ENCODE results near the gene ATF1.
"Not testable (repeated sequence)": the region's sequence is repeated elsewhere in the genome, so short reads cannot be mapped to it uniquely, and the experiment has no call there.

Gene ATF1

GRCh38 chr12:50803230-50803875 lies 39.5 kb downstream of the ATF1 start:
- ATAC-seq (ENCODE audit: low read depth) = no peak
- no peak for DNase-seq (ENCODE audit: low spot score)
- peaks cover 11% of the 10 kb centered on the region for H3K9me3 ChIP-seq (ENCODE audit: severe bottlenecking)
- H3K4me1 ChIP-seq (ENCODE audit: insufficient read depth, poor library complexity, severe bottlenecking) = no peaks in the 10 kb centered on the region
- H3K4me3 ChIP-seq (ENCODE audit: severe bottlenecking) = no peak overlapping the region
- TF ChIP-seq CTCF (IDR thresholded peaks at IDR 0.05; ENCODE audit: poor library complexity, severe bottlenecking) = no peak
- H3K27me3 ChIP-seq (ENCODE audit: insufficient read depth, poor library complexity, severe bottlenecking) = no peaks in the 10 kb centered on the region
- H3K27ac ChIP-seq (ENCODE audit: poor library complexity, severe bottlenecking) = no peak overlapping the region
- H3K36me3 ChIP-seq (ENCODE audit: low read depth) = peaks cover 36% of the 10 kb centered on the region

DNA sequence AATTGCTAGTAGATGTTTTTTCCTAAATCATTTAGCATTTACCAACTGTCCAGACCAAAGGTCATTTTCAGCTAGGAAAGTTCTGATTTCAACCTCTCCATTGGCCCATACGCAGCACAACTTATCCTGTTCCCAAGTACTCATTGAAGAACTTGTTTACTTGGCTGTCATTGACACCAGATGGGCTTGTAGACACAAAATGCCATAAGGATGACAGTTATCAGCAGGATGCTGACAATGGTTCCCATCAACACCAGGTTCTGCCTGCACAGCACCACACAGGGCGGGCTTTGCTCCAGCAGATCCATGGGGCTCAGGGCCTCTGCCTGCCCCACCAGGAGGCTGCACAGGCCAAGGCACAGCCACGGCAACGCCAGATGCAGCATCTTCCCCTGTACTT lies 42.3 kb downstream of the ATF1 start:
- no peak for TF ChIP-seq CTCF (IDR thresholded peaks at IDR 0.05; ENCODE audit: poor library complexity, severe bottlenecking)
- DNase-seq (ENCODE audit: low spot score) (no peak), ATAC-seq (ENCODE audit: low read depth) (no peak)
- Histone ChIP-seq H3K27ac (ENCODE audit: poor library complexity, severe bottlenecking) (no peak overlapping the region), H3K27me3 (ENCODE audit: insufficient read depth, poor library complexity, severe bottlenecking) (no peaks in the 10 kb centered on the region), H3K4me1 (ENCODE audit: insufficient read depth, poor library complexity, severe bottlenecking) (no peaks in the 10 kb centered on the region), H3K36me3 (ENCODE audit: low read depth) (peaks cover 27% of the 10 kb centered on the region), H3K9me3 (ENCODE audit: severe bottlenecking) (no peaks in the 10 kb centered on the region), H3K4me3 (ENCODE audit: severe bottlenecking) (no peak overlapping the region)

DNA sequence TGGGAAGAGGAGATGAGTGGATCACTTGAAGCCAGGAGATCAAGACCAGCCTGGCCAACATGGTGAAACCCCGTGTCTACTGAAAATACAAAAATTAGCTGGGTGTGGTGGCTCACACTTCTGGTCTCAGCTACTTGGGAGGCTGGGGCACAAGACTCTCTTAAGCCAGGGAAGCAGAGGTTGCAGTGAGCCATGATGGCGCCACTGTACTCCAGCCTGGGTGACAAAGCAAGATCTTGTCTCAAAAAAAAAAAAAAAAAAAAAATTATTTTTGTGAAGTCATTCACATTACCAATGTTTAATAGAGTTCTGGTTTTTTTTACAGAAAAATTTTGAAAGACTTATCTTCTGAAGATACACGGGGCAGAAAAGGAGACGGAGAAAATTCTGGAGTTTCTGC lies 45.2 kb downstream of the ATF1 start:
- not testable (repeated sequence) for ATAC-seq (ENCODE audit: low read depth); H3K27ac ChIP-seq (ENCODE audit: poor library complexity, severe bottlenecking); H3K4me1 ChIP-seq (ENCODE audit: insufficient read depth, poor library complexity, severe bottlenecking); DNase-seq (ENCODE audit: low spot score); H3K4me3 ChIP-seq (ENCODE audit: severe bottlenecking); H3K9me3 ChIP-seq (ENCODE audit: severe bottlenecking); H3K27me3 ChIP-seq (ENCODE audit: insufficient read depth, poor library complexity, severe bottlenecking)
- peaks cover 45% of the 10 kb centered on the region for H3K36me3 ChIP-seq (ENCODE audit: low read depth)

DNA sequence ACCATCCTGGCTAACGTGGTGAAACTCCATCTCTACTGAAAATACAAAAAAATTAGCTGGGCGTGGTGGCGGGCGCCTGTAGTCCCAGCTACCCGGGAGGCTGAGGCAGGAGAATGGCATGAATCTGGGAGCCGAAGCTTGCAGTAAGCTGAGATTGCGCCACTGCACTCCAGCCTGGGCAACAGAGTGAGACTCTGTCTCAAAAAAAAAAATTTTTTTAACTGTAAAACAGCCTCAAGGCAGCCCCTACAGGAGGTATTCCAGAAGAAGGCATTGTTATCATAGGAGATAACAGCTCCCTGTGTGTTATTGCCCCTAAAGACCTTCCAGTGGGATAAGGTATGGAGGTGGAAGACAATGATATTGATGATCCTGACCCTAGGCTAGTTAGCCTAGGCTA lies 51.0 kb downstream of the ATF1 start:
- ATAC-seq (ENCODE audit: low read depth); H3K4me1 ChIP-seq (ENCODE audit: insufficient read depth, poor library complexity, severe bottlenecking); H3K9me3 ChIP-seq (ENCODE audit: severe bottlenecking); H3K27me3 ChIP-seq (ENCODE audit: insufficient read depth, poor library complexity, severe bottlenecking); H3K27ac ChIP-seq (ENCODE audit: poor library complexity, severe bottlenecking); H3K4me3 ChIP-seq (ENCODE audit: severe bottlenecking); DNase-seq (ENCODE audit: low spot score): not testable (repeated sequence)
- H3K36me3 ChIP-seq (ENCODE audit: low read depth) = peaks cover 79% of the 10 kb centered on the region

DNA sequence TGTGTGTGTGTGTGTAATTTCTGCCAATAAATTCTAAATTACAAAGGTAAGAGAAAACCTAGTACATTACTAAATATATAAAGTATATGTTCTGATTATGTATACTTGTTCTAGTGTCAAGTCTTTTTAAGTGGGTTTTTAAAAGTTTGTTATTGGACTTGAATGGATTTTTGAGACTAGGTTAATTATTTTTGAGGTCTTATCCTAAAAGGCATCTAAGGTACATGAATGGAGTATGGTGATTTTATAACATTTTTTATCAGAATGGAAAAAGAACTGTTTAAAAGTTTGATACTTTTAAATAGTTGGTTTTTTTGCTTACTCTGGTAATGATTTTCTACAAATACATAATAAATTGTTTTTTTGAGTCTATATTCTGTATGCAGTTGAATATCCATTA lies 56.3 kb downstream of the ATF1 start:
- Histone ChIP-seq H3K4me3 (ENCODE audit: severe bottlenecking) (no peak overlapping the region), H3K9me3 (ENCODE audit: severe bottlenecking) (no peaks in the 10 kb centered on the region), H3K27ac (ENCODE audit: poor library complexity, severe bottlenecking) (no peak overlapping the region), H3K36me3 (ENCODE audit: low read depth) (peaks cover 40% of the 10 kb centered on the region), H3K4me1 (ENCODE audit: insufficient read depth, poor library complexity, severe bottlenecking) (peaks cover 2% of the 10 kb centered on the region), H3K27me3 (ENCODE audit: insufficient read depth, poor library complexity, severe bottlenecking) (no peaks in the 10 kb centered on the region)
- no peak for ATAC-seq (ENCODE audit: low read depth)
- no peak for TF ChIP-seq CTCF (IDR thresholded peaks at IDR 0.05; ENCODE audit: poor library complexity, severe bottlenecking)
- no peak for DNase-seq (ENCODE audit: low spot score)

GRCh38 chr12:50822082-50822481 lies 58.2 kb downstream of the ATF1 start:
- Histone ChIP-seq H3K9me3 (ENCODE audit: severe bottlenecking) (no peaks in the 10 kb centered on the region), H3K4me1 (ENCODE audit: insufficient read depth, poor library complexity, severe bottlenecking) (peaks cover 3% of the 10 kb centered on the region), H3K36me3 (ENCODE audit: low read depth) (peaks cover 22% of the 10 kb centered on the region), H3K4me3 (ENCODE audit: severe bottlenecking) (no peak overlapping the region), H3K27me3 (ENCODE audit: insufficient read depth, poor library complexity, severe bottlenecking) (no peaks in the 10 kb centered on the region), H3K27ac (ENCODE audit: poor library complexity, severe bottlenecking) (no peak overlapping the region)
- no peak for TF ChIP-seq CTCF (IDR thresholded peaks at IDR 0.05; ENCODE audit: poor library complexity, severe bottlenecking)
- ATAC-seq (ENCODE audit: low read depth) (no peak), DNase-seq (ENCODE audit: low spot score) (no peak)

DNA sequence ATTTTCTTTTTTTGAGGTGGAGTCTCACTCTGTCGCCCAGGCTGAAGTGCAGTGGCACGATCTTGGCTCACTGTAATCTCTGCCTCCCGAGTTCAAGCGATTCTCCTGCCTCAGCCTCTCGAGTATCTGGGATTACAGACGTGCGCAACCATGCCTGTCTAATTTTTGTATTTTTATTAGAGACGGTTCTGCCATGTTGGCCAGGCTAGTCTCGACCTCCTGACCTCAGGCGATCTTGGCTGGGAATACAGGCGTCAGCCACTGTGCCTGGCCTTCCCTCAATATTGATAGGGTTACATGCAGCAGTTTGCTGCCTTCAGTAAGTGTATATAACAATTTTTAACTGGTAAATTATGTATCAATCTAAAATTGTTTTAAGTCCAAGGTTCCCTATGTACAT lies 59.8 kb downstream of the ATF1 start:
- not testable (repeated sequence) for H3K4me3 ChIP-seq (ENCODE audit: severe bottlenecking); H3K27ac ChIP-seq (ENCODE audit: poor library complexity, severe bottlenecking); DNase-seq (ENCODE audit: low spot score); H3K4me1 ChIP-seq (ENCODE audit: insufficient read depth, poor library complexity, severe bottlenecking); H3K27me3 ChIP-seq (ENCODE audit: insufficient read depth, poor library complexity, severe bottlenecking); H3K9me3 ChIP-seq (ENCODE audit: severe bottlenecking); H3K36me3 ChIP-seq (ENCODE audit: low read depth); ATAC-seq (ENCODE audit: low read depth)

Measured in RWPE2 (cell line).